Left ventricle myocardium inferior (tissue), 1 donor: ENCODE measurements around the gene CDH22. TPM values are rescaled to one million over a fixed set of nuclear protein-coding genes. Genes with fewer than 3 reads are reported as not detected.

ENCODE experiments used
- DNase-seq: peaks from one replicate; pipeline ENCODE4 v3.0.0-alpha.2; 2020
- H3K27ac ChIP-seq: fragments of 200-600 bp; replicated peaks from 2 replicates; pipeline ENCODE4 v1.8.0; 2021
- H3K27me3 ChIP-seq: fragments of 200-600 bp; 2 replicates; pipeline ENCODE4 v1.8.0; 2021; ENCODE audit warnings: low read depth
- H3K36me3 ChIP-seq: fragments of 200-600 bp; 2 replicates; pipeline ENCODE4 v1.8.0; 2021
- H3K4me1 ChIP-seq: fragments of 200-600 bp; 2 replicates; pipeline ENCODE4 v1.8.0; 2021
- H3K4me3 ChIP-seq: fragments of 200-600 bp; 2 replicates; pipeline ENCODE4 v1.8.0; 2021; ENCODE audit warnings: mild to moderate bottlenecking, moderate library complexity
- H3K9me3 ChIP-seq: fragments of 200-600 bp; replicated peaks from 2 replicates; pipeline ENCODE4 v1.8.0; 2021
- CTCF ChIP-seq: fragments of 200-600 bp; IDR thresholded peaks from 2 replicates; pipeline ENCODE4 v1.8.0; 2021; ENCODE audit warnings: antibody characterized with exemption, mild to moderate bottlenecking, borderline replicate concordance
- intact Hi-C: fragments of 100-400 bp; cut with micrococcal nuclease; formaldehyde crosslinking; loops from one replicate; pipeline ENCODE4 v1.11.0; 2022
- total RNA-seq: library from RNA; stranded (reverse); fragmentation: NEBNext Ultra II Directional; extraction: Animal tissue kit (Norgen Biotek cat#: 25700); gene quantifications from one replicate; pipeline ENCODE4 v1.2.1, GENCODE V29; 2021
- donor health status: DM: no; HTN: yes; CAD: no; lungs with severe emphysema.

CDH22 gene
- total RNA-seq, 1 donor from 2014 or later: 2.3 TPM

DNA sequence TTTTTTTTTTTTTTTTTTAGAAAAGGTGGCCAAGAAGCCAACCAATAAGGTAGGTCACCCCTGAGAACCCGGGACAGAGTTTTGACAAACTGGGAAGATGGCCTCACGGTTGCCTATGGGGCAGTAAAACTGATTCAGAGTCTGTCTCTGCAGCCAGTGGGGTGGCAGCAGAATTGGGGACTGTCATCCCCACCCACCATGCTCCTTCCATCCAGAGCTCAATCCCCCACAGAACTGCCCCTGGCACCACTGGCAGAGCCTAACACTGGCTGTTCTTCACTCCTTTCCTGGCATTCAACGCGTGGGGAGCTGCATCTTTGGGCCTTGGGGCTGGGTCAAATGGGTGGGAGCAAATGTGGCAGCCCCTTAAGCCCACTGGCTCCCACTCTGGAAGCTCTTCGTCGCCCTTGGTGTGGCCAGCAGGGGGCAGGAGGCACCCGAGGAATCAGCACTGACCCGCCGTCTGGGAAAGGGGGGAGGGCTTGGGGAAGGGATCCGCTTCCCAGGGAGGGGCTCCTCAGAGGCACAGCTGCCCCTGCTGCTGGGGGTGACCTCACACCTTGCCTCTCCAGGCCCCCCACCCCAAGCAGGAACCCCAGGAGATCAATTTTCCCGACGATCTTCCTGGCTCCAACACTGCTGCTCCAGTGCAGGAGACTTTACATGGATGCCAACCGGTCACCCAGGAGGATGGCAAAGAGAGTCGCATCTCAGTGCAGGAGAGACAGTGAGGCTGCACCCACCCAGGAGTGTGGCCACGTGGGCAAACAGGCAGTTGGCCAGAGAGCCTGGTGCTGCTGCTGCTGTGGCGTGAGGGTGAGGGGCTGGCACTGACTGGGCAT is 179.8 kb downstream of the CDH22 start:
- no peak overlapping the region for H3K4me3 ChIP-seq
- no peak for DNase-seq
- intact Hi-C loops: loop anchor here (10.0 kb wide), 1 partner anchor 196 kb away; no protein-coding TSS in a partner anchor
- H3K27me3 ChIP-seq: peaks cover 13% of the 10 kb centered on the region
- H3K4me1 ChIP-seq: peaks cover 38% of the 10 kb centered on the region
- no peak overlapping the region for H3K27ac ChIP-seq
- H3K9me3 ChIP-seq: no peaks in the 10 kb centered on the region
- H3K36me3 ChIP-seq: peaks cover 27% of the 10 kb centered on the region
- TF ChIP-seq CTCF: peak; percentile 71

GRCh38 chr20:46127396-46128010 is 180.8 kb downstream of the CDH22 start:
- Histone ChIP-seq H3K4me1 (peaks cover 35% of the 10 kb centered on the region), H3K27me3 (peaks cover 11% of the 10 kb centered on the region), H3K27ac (no peak overlapping the region), H3K36me3 (peaks cover 38% of the 10 kb centered on the region), H3K9me3 (no peaks in the 10 kb centered on the region), H3K4me3 (no peak overlapping the region)
- TF ChIP-seq CTCF: no peak
- no peak for DNase-seq
- intact Hi-C loops: loop anchor here (10.0 kb wide), 1 partner anchor 197 kb away; no protein-coding TSS in a partner anchor

DNA sequence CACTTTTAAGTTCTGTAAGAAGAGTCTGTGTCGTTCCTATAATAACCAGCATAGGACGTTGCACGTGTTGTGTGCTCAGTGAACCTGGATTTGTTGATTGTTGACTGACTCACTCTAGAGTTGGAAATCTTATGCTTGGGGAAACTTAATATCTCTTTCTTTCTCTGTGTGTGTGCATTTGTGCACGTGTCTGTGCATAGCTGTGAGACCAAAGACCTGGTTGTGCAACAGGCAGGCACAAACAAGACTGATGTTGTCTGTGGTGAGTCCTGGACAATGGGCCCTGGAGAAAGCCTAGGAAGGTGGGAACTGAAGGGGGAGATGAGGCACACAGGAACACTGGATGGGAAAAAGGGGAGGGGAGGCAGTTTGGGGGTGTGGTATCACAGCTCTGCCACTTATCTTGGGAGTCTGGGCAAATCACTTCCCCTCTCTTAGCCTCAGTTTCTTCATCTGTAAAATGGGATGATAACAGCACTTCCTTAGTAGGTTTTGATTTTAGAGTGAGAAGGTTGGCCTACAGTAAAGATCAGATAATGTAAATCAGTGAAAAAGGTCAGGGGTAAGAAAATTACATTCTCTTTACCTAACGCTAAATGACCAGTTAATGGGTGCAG is 181.8 kb downstream of the CDH22 start:
- intact Hi-C loops: loop anchor here (10.0 kb wide), 1 partner anchor 198 kb away; no protein-coding TSS in a partner anchor
- Histone ChIP-seq H3K9me3 (no peaks in the 10 kb centered on the region), H3K36me3 (peaks cover 42% of the 10 kb centered on the region)

More for the DNA sequence above, 181.8 kb downstream of the CDH22 start:
- H3K4me3 ChIP-seq: no peak overlapping the region
- H3K27me3 ChIP-seq: peaks cover 3% of the 10 kb centered on the region
- TF ChIP-seq CTCF: no peak
- no peak for DNase-seq
- H3K4me1 ChIP-seq: peaks cover 36% of the 10 kb centered on the region
- H3K27ac ChIP-seq: no peak overlapping the region

Other genes with a start within 250 kb of the CDH22 start
- gene NCOA5, start 218.5 kb downstream of the CDH22 start, total RNA-seq: 16.5 TPM
- 6.8 TPM for gene CD40, start 190.2 kb downstream of the CDH22 start, total RNA-seq
- gene ELMO2, start 98.1 kb upstream of the CDH22 start, total RNA-seq: 28.5 TPM
- 0.71 TPM for gene ZNF334, start 205.1 kb upstream of the CDH22 start, total RNA-seq
- gene OCSTAMP, start 242.2 kb upstream of the CDH22 start, total RNA-seq: not detected